GM21529 (cell line): ENCODE measurements around the gene CDH24.
"Not testable (repeated sequence)": the region's sequence is repeated elsewhere in the genome, so short reads cannot be mapped to it uniquely, and the experiment has no call there.

Experiments used
- ATAC-seq: cut with Tn5 transposase; IDR thresholded peaks from one replicate; pipeline ENCODE4 v1.9.1; 2021; ENCODE audit not compliant: unreplicated experiment

The CDH24 gene

DNA sequence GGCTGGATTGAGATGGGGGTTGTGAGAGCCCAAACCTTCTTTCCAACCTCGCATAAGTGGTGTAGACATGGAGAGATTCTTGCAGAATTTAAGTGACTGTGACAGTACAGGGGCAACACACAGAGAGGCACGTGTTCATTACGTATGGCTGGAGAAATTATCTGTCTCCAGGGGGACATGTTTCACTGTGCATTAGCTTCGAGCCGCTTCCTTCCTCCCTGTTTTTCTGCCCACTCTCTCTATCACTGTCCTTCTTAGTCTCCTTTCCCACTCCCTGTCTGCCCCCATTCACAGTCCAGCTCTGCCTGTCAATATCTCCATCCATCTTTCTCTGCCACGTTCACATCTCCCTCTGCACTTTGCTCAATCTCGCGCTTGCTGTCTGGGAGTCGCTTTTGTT is 35.9 kb downstream of the CDH24 start:
- ATAC-seq: no peak

GRCh38 chr14:23020143-23021128 is 36.9 kb downstream of the CDH24 start:
- no peak for ATAC-seq

GRCh38 chr14:23018107-23018506 is 39.2 kb downstream of the CDH24 start:
- no peak for ATAC-seq

- ATAC-seq: no peak
These were observed 40.2 kb downstream of the CDH24 start for GRCh38 chr14:23017091-23017490.

GRCh38 chr14:23015618-23016017 is 41.7 kb downstream of the CDH24 start:
- ATAC-seq: no peak

GRCh38 chr14:23013749-23014054 is 43.6 kb downstream of the CDH24 start:
- not testable (repeated sequence) for ATAC-seq

DNA sequence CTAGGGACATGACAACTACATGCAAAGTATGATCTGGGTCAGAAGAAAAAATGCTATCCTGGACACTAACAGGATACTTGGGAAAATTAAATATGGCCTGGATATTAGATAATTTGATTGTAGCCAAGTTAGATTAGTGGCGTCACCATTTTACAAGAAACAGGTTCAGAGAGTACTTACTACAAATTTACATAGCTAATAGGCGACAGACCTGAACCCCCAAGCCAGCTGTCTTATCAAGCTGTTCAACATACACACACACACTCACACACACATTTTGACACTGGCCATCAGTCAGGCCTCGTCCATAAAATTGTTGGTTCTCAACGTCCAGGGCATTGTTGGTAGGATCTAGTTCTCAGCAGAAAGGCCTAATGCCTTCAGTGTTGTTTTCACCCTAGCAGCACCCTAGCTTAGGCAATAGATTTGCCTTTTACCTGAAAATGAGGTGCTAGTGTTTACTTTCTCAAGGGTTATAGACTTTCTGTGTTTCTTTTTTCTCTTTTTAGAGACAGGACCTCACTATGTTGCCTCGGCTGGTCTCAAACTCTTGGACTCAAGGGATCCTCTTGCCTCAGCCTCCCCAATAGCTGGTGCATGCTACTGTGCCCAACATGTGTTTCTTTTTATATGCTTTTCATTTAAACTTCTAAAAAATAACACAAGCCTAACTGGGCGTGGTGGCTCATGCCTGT is 44.1 kb downstream of the CDH24 start:
- no peak for ATAC-seq

DNA sequence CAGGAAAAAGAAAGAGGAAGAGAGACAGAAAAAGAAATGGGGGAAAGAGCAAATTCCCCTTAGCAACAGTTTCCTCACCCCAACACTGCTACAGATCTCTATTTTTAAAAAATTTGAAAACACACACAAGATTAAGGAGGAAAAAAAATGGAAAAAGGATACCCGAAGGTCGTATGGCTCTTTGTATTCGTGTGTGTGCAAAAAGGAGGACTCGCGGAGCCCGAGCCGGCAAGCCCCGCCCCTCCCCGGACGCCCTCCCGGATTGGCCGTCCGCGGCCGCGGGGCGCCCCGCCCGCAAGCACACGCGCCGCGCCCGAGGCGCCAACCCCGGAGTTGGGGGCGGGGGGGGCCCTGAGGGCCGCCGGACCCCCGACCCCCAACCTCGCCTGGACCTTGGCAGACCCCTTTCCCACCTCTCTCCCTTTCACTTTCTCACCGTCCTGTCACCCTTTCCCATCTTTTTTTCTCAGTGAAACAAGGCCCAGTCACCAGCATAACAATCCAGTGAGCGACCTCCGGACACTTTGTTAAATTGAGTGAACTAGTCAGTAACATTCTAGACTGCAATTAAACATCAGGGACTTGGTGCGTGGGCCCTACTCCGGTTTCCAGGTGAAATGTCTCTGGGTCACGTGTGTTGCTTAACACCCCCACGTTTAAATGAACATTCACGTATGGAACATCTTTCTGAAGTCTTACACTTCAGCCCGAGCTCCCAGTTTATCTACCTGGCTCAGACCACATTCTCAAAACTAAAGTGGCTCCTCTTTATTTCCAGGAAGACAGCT is 47.2 kb downstream of the CDH24 start, which contains the start of gene C14orf93:
C14orf93 (minus strand) TSS at position 205 of the 788 bp plus-strand sequence. CDS start 11,120 bp downstream, outside the sequence.
- ATAC-seq: peak; percentile 24

DNA sequence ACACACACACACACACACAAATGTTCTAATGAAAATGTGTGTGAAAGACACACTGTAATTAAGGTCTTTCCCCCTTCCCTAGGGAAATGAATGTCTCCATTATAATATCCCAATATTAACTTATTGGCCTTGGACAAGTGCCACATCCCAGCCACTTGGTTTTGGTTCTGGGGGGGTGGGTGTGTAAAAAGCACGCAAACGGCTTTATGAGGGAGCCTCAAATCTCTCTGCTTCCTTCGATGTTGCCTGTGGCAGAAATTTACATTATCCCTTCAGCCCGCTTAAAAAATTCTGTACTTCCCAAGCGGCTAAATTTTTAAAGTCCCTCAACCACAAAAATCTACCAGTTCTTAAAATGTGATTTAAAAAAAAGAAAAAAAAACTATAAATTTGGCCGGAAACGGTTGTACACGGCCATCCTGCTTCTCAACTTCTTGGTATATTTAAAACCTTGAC is 47.8 kb downstream of the CDH24 start:
- ATAC-seq: no peak

GRCh38 chr14:23008831-23009230 is 48.5 kb downstream of the CDH24 start:
- ATAC-seq: no peak

DNA sequence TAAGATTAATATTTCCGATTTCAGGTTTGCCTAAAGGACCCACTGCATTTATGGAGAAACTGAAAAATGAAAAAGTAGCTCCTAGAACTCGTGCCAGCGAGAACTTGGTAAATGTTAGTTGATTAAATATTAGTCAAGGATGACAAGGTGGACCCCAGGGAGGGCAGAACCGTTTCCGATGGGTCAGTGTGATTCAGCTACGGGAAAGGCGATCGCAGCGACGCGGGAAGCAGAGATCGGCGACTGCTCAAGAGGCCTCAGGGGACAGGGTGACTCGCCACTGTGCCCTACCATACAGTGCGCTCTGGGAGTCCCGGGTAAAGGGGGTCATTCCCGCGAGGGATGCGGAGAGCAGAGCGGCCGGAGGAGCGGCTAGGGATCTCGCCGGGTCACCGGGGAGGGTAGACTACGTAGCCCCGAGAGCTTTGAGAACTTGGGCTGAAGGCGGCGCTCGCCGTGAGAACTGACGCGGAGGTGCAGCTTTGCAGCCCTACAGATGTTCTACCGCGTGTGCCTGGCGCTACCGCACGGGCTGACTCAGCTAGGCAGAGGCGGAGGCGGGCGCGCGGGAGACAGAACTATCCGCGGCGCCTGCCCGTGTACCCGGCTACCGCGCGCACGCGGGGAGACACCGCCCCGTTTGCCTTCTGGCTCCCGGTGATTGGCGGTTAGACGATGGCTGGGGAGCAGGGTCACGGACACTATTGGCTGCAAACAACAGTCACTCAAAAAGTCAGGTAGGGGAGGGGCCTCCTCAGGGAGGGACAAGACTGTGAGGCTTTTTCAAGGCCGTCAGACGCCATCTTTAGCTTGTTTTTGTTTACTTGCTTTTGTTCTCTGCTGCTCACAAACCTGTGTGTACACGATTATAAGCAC is 50.5 kb downstream of the CDH24 start:
- peak; percentile 96 for ATAC-seq

DNA sequence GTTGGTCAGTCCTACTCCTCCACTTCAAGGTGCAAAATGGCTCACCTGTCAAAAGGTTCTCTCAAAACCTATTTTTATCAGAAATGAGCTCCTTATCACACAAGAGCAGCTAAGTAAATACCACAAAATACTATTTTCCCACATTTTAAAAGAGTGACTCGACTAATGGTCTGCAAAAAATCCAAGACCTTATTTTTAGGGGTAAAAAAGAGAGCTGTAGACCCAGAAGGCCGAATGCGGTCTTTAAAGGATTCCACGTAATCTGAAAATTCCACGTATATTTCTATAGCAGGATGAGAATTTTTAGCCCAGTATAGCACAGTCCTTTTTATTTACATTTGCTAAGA is 51.2 kb downstream of the CDH24 start:
- no peak for ATAC-seq

DNA sequence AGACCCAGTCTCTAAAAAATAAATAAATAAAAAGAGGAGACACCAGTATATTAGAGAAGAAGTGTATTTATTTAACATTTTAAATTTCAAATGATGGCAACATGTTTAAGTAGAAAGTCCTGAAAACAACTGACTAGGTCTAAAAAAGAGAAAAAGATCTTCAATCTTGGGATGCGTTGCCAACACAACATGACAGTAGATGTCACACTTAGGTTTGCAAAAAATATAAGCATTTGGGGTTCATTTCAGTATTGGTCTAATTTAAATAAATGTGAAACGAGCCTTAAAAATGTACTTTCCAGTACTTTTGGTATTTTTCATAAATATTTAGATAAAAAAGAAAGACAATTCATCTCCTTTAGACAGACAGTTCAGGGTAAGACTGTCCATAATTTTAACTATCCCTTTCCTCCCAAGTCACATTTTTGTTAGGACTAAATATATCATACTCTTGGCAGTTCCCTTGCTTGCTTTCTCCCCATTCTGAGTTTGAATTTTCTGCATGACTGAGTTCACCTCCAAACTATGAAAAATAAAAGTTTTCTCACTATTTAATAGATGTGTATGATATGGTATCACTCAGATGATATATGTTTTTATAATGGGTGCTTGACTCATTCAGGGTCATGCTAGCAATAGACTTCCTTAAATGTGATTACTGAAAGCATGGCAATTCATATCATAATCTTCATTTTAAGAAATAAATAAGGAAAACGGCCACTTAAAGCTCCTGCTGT is 51.7 kb downstream of the CDH24 start:
- no peak for ATAC-seq

DNA sequence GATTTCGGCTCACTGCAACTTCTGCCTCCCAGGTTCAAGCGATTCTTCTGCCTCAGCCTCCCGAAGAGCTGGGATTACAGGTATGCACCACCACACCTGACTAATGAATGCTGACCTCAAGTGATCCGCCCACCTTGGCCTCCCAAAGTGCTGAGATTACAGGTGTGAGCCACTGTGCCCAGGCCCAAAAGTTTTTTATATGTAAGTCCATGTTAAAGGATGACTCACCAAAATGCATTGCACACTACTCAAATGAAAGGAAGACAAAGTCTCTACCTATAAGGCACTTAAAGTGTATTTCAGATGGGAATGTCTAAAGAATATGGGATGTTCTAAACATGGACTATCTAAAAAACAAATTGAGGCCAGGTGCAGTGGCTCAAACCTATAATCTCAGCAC is 53.0 kb downstream of the CDH24 start:
- ATAC-seq: not testable (repeated sequence)

- no peak for ATAC-seq
These were observed 54.7 kb downstream of the CDH24 start for GRCh38 chr14:23002592-23002991.

DNA sequence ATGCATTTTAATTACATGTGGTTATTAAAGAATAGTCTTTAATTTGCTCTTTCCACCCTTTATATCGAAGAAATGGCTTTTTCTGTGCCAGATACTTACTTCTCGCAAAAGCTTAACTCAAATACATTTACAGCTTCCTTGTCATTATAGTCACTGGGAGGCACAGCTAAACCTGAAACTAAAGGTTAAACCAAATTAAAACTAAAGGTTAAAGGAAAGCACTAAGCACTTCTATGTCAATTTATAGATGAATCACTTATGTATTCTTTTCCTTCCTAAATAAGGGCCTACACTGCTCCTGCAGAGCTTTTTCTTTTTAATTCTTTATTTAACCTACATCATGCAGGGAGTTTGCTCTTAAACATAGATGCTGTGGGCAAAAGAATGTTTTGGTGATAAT is 56.5 kb downstream of the CDH24 start:
- no peak for ATAC-seq

DNA sequence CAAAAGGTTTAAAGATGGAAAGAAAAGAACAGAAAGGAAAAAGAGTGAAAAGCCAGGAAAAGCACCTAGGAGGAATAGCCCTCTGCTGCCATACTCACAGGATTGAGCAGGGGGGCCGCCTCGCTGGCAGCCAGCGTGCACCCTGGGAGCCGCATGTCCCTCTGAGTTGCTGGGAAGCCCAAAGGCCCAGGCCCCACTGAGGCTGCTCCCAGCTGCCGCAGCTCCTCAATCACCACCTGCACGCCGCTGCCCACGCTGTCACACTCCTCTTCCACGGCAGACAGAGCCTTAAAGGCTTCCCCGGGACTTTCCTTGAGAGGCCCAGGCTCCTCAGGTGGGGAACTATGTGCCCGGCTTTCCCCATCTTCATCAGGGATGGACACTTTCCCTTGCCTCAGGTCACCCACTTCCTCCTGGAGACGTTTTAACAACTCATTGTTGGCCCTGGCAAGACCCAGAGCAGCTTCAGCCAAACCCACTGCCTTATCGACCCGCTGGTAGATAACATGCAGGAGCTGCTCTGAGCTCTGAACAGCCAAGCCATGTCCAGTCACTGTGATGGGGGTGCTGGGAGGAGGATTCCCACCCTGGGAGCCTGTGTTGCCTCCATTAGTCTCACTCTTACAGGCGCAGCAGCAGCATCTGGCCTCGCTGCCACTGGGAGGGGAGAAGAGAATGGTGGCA is 58.8 kb downstream of the CDH24 start:
- no peak for ATAC-seq

- ATAC-seq: no peak
These were observed 59.5 kb downstream of the CDH24 start for GRCh38 chr14:22997676-22998323.
